Suppressor macrophage treated with lipopolysaccharide for 1 hour (primary cell): ENCODE measurements around the gene FOXL2.

Source experiments
- DNase-seq, 3 donors: peaks; one replicate each; pipeline ENCODE4 v3.0.0-alpha.2; 2020 to 2022

The FOXL2 gene

DNA sequence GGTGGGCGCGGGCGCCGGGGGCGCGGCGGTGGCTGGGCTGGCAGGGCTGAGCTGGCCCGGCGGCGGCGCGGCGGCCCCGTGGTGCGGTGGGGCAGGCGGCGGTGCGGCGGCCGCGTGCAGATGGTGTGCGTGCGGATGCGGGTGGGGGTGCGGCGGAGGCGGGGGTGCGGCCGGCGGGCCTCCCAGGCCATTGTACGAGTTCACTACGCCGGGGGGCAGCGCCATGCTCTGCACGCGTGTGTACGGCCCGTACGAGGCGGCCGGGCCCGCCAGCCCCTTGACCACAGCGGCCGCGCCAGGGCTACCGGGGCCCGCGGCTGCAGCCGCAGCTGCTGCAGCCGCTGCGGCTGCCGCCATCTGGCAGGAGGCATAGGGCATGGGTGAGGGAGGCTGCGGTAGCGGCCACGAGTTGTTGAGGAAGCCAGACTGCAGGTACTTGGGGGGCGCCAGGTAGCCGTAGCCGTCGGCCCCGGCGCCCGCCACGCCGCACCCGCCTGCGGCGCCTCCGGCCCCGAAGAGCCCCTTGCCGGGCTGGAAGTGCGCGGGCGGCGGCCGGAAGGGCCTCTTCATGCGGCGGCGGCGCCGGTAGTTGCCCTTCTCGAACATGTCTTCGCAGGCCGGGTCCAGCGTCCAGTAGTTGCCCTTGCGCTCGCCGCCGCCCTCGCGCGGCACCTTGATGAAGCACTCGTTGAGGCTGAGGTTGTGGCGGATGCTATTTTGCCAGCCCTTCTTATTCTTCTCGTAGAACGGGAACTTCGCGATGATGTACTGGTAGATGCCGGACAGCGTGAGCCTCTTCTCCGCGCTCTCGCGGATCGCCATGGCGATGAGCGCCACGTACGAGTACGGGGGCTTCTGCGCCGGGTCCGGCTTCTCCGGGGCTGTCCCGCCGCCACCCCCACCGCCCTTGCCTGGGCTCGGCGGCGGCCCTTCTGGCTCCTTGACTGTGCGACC, 951 bp downstream of the FOXL2 start:
- DNase-seq = peak; percentile 49 to 68 (median 59)

DNA sequence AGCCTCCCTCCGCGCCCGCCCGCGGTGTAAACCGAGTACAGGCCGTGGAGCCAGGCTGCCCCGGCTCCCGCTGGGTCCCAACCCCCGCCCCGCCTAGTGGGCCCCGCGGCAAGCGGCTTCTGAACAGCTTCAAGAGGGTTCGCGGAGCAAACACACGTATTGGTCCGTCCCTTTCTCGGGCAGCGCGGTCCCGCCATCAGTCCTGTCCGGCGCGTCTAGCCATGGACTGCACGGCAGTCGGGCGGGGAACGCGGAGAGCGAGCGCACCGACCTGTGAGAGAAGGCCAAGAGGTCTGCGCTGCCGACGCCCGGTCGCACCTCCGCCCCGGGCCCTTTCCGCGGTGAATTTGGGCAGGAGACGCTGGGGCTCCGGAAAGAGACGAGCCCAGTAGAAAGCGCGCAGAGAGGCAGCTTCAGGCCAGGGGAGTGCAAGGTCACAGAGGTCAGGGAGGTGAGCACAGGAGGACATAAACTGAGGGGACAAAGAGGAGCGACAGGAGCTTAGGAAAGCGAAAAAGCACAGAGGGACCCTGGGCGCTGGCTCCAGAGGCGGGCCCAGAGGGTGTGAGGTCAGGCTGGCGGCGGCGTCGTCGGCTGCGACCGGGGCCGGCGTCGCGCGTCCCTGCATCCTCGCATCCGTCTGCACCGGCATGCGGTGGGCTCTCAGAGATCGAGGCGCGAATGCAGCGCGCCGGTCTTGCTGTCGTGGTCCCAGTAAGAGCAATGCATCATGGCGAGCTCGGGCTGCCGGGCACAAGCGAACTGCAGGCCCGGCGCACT, 1.8 kb downstream of the FOXL2 start:
- DNase-seq = peak in 2 of 3 donors; percentile 28 to 43

DNA sequence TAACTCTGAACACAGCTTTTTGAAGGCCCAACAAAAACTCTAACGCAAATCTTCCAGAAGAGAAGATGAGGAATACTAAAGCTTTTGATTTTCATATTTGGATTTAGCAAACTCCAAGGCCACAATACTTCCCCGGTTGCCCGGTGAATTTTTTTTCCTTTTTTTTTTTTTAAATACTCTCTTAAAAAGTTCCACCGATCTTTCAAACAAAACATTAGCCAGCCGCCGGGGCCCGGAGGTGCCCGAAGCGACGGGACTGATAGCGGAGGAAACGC, 2.3 kb downstream of the FOXL2 start:
- peak in 1 of 3 donors; percentile 22 for DNase-seq

DNA sequence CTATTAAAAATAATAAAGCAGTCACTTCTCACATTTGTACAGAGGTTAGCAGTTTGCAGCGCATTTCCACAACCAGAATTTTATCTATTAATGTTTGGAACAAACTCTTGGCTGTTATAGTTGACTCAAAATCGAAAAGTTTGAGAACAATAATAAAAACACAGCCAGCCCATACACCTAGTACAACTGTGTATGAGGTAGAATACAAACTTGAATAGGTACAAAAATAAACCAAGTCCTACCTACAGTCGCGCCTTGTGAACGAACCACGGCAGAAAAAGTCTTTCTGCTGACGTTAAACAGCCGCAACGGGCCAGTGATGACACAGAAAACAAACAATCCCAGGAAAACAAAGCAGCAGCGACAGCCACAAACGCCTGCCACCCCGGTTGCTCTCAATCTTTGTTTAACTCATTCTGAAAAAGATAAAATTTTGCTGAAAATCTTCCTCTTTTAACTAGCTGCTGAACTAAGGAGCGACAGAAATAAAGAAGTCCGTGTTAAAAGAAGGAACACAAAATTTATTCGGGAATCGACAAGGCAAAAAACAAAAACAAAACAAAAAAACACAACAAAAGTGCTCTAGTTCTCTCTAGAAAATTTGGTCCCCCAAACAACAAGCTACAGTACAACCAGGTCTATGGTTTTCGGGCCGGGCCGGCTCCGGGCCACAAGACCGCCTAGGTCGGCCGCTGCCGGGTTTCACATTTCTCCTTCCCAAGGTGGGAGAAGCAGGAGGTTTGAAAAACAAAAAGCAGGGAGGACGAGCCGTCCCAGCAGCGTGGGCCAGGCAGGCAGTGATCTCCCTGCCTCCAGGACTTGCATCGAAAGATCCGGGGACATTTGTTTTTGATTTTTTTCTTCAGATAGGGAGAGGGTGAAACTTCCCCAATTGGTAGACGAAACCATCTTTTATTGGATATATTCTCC, 2.9 kb downstream of the FOXL2 start:
- DNase-seq = peak; percentile 25 to 44 (median 29)

DNA sequence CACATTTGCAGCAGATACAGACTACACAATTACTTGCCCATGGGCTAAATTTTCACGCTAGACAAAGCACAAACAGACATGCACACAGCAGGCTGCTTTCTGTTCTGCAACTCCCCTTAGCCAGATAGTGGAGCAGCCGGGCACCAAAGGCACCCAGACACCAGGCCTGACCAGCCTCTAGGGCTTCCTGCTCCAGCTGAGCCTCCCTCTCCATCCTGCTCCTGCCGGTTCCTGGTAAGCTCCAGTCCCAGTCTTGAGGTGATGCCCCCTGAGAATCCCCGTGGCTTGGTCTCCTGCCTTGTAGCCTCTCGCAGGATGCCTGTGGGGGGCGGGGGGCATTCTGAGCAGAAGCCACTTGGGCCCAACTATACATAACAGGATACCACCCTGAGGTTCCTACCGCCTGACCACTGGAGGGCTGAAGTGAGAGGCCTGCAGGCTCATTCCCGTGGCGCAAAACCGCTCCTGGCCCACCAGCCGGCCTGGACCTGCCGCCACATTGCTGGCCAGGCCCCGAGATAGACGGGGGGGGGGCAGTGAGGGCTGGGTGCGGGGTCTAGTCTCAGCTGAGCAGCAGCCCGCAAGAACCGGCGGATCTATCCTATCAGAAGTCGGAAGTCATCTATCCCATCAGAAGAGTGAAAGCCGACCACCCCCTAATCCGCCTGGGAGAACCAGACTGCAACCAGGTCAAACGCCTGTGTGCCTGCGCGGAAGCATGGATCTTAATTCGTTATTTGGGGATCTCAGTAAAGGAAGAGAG, 3.9 kb downstream of the FOXL2 start:
- DNase-seq = no peak

GRCh38 chr3:138942271-138942670, 4.7 kb downstream of the FOXL2 start:
- no peak for DNase-seq

DNA sequence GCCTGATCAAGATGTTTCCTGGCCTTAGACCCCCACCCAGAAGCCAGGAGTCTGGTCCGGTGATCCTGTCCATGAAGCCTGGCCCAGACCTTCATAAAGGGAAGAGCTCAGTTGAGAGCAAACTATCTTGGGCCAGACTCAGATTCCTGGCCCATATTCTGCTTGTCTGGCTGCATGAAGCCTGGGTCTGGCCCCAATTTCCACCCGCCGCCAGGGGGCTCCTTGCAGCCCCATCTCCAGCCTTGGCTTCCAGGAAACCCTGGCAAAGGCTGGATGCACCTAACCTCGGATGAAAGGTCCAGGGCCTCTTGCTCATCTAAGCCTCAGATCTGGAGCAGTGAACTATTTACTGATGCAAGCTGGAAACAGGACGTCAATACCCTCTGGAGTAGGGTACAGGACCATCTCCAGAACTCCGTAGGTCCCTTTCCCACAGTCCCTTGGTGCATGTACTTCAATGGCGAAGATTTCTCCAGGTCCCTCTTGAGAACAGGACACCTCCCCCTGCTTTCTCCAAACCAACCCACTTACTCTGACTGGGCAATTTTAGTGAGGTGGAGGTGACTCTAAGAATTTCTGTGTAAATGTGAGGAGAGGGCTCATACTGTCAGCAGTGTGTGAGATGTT, 5.6 kb downstream of the FOXL2 start:
- peak; percentile 55 to 74 (median 58) for DNase-seq

DNA sequence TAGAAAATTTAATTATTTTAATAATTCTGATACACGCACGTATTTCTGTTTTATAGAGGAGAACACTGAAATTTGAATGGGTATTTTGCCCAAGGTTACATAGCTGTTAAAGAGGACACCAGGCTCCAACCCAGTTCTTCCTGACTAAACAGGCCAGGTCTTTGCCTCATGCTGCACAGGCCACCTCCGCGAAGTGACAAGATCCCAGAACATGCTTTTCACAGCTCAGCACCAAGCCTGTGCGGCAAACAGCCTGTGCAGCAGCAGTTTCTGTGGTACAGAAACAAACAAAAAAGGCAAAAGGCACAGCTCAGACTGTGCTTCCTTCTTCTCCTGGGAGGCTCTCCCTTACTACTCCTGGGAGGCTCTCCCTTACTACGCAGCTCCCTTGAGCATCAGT, 6.5 kb downstream of the FOXL2 start:
- no peak for DNase-seq

GRCh38 chr3:138939561-138940241, 7.2 kb downstream of the FOXL2 start:
- DNase-seq = peak in 1 of 3 donors; percentile 24

- no peak for DNase-seq
These were observed 7.9 kb downstream of the FOXL2 start for GRCh38 chr3:138938877-138939560.

- DNase-seq = no peak
These were observed 8.7 kb downstream of the FOXL2 start for GRCh38 chr3:138938056-138938876.

GRCh38 chr3:138937690-138938055, 9.3 kb downstream of the FOXL2 start:
- DNase-seq = no peak

DNA sequence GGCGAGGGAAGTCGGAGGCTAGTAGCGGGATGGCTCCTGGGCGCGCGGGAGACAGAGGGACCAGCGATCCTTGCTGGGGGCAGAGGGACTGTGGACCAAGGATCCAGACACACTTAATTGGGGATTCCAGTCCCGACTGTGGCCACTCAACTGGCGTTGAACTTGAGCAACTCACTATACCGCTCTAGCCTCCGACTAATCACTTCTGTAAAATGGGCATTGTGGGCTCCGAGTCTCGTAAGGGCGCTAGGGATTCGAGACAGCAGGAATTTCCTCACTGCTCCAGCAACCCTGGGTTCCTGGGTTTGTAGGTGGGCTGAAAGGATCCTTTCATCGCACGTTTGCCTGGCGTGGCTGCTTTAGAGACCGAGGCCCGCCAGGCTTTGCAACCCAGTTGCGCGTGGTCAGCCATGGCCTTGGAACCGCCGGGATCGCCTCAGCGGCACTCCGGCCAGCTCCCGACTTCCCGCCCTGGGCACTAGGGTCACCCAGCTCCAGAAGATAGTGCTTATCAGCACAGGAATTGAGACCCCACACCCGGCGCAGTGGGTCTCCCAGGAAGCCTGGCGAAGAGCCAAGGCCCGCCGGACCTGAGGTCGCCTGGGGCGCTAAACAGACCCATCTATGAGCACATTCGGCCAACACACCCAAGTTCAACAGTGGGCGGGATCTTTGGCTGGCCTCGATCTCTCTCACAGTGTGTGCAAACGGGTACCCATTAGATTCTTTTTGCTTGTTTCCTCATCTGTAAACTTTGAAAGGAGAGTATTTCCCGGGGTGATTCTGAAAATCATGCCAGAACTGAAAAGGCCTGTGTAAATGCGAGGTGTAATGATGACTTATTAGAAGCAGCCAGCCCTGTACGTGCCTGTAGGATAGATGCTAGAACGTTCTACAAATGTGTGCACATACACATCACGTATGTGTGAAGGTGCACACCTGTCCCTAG, 9.9 kb downstream of the FOXL2 start:
- peak in 2 of 3 donors; percentile 28 to 34 for DNase-seq

DNA sequence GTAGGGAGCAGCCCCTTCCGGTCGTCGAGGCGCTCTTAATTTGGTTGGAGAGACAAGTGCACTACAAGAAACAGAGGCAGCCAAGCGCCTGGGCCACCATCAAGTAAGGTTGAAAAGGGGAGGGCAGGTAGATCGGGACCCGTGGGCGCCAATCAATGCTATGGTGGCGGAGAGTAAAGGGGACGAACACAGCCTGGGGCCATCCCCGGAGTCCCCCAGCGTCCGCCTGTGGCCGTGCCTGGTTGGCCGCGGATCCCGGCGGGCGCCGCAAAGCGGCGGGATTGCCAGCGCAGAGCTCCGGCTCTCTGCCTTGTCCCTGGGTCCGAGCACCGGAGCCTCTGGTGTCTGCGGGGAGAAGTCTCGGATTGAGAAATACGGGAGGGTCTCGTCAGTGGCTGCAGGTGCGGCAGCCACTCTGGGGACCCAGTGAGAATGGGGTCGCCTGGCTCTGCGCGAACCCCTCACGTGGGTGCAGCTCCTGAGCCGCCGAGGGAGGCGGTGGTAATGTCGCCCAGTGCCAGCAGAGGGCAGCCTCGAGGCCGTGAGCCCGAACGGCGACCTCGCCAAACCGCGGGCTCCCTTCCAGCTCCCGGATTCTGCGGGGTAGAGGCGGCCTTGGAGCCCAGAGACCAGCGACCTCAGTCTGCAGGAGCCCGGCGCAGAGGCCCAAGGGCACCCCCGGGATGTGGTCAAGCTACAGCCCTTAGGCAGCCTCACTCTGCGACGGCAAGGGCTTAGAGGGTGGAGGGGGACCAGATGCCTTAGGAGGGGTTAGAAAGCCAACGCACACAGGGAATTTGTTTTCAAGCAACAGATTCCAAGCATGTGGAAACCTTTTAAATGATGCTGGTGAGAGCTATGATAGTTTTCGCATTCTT, 10.8 kb downstream of the FOXL2 start:
- DNase-seq = peak; percentile 69 to 83 (median 77)

- no peak for DNase-seq
These were observed 11.5 kb downstream of the FOXL2 start for GRCh38 chr3:138935505-138935862.

- DNase-seq = no peak
These were observed 12.8 kb downstream of the FOXL2 start for GRCh38 chr3:138933981-138934691.
